K562 (cell line): Measurements from ENCODE around the gene COL15A1. TPM values are rescaled to one million over a fixed set of nuclear protein-coding genes. Genes with fewer than 3 reads are reported as not detected.

Experiments used
- ARID3A ChIP-seq: IDR thresholded peaks from 2 replicates; pipeline ENCODE4 v1.6.1; 2012; ENCODE audit warnings: low read depth, low read length, improper control_type of control experiment, borderline replicate concordance
- ATF1 ChIP-seq, 2 experiments: fragments of 450-650 bp in 1 of 2; IDR thresholded peaks; 2 replicates each; pipeline ENCODE4 v1.6.1; 2016; ENCODE audit warnings: missing compliant biosample characterization in 1 of 2, missing genetic modification characterization in 1 of 2
- CBX3 ChIP-seq, 2 experiments: IDR thresholded peaks; 1 replicate in 1 of 2; 2 replicates in 1 of 2; pipeline ENCODE4 v1.6.1; 2012; ENCODE audit warnings: inconsistent platforms in 2 of 2, low read length in 2 of 2, borderline replicate concordance in 1 of 2, control low read depth in 1 of 2
- HIVEP1 ChIP-seq: fragments of 250-450 bp; sonication (Bioruptor Pico); IDR thresholded peaks from 2 replicates; pipeline ENCODE4 v1.4.0; 2020; ENCODE audit warnings: mild to moderate bottlenecking
- MTA2 ChIP-seq: fragments of 450-650 bp; IDR thresholded peaks from 2 replicates; pipeline ENCODE4 v1.6.1; 2016; ENCODE audit warnings: low read depth
- NEUROD1 ChIP-seq: fragments of 150-350 bp; IDR thresholded peaks from 2 replicates; pipeline ENCODE4 v1.6.1; 2014; ENCODE audit warnings: borderline replicate concordance, low read length, low read depth; ENCODE audit not compliant: partially characterized antibody
- NR2C1 ChIP-seq, 2 experiments: fragments of 450-650 bp; IDR thresholded peaks; 2 replicates each; pipeline ENCODE4 v1.6.1; 2017; ENCODE audit warnings: mild to moderate bottlenecking in 2 of 2, antibody characterized with exemption in 1 of 2, inconsistent platforms in 1 of 2, missing compliant biosample characterization in 1 of 2, missing genetic modification characterization in 1 of 2
- NRF1 ChIP-seq, 2 experiments: fragments of 450-650 bp; IDR thresholded peaks in 1 of 2; conservative IDR thresholded peaks in 1 of 2; 2 replicates each; pipeline ENCODE4 v1.6.1; 2014; ENCODE audit warnings: mild to moderate bottlenecking in 2 of 2
- POLR2A ChIP-seq: fragments of 450-650 bp; conservative IDR thresholded peaks from 2 replicates; pipeline ENCODE4 v1.6.1; 2016
- SNAPC5 ChIP-seq: fragments of 250-450 bp; sonication (Bioruptor Pico); IDR thresholded peaks from 2 replicates; pipeline ENCODE4 v1.8.0; 2021; ENCODE audit warnings: moderate library complexity, mild to moderate bottlenecking, inconsistent platforms
- SREBF1 ChIP-seq: fragments of 150-350 bp; IDR thresholded peaks from 2 replicates; pipeline ENCODE4 v1.6.1; 2014; ENCODE audit warnings: antibody characterized with exemption, low read depth, low read length, borderline replicate concordance
- SREBF2 ChIP-seq: sonication (generic); formaldehyde crosslinking; IDR thresholded peaks from 2 replicates; pipeline ENCODE4 v1.4.0; 2020; ENCODE audit warnings: mild to moderate bottlenecking, missing genetic modification reagents
- ZEB2 ChIP-seq: fragments of 450-650 bp; IDR thresholded peaks from 2 replicates; pipeline ENCODE4 v1.6.1; 2016
- ZNF282 ChIP-seq: sonication (generic); formaldehyde crosslinking; IDR thresholded peaks from 2 replicates; pipeline ENCODE4 v1.8.1; 2023; ENCODE audit warnings: missing genetic modification reagents
- ZNF324 ChIP-seq: fragments of 250-450 bp; sonication (Bioruptor Pico); IDR thresholded peaks from 2 replicates; pipeline ENCODE4 v1.4.0; 2020; ENCODE audit warnings: mild to moderate bottlenecking
- polyA plus RNA-seq, 8 experiments: library from polyadenylated mRNA; depleted of rRNA in 4 of 8; stranded (reverse) in 5 of 8; unstranded in 3 of 8; fragments of >200 nt; fragmentation: Nextera tagmentation in 2 of 8; fragmentation: Illumina TruSeq in 1 of 8; extraction: Ambion mirVana in 2 of 8; extraction: Trizol in 1 of 8; gene quantifications; 2 replicates each; pipeline versions ENCODE4 v1.2.1 to v1.2.3, GENCODE V29; 2011 to 2014; ENCODE audit warnings: inconsistent platforms in 1 of 8, missing spikeins in 1 of 8
- total RNA-seq, 7 experiments: library from RNA; depleted of rRNA in 6 of 7; stranded (reverse); fragments of >200 nt in 6 of 7; fragmentation: Illumina TruSeq in 2 of 7; extraction: Trizol in 2 of 7; gene quantifications; 2 replicates each; pipeline versions ENCODE4 v1.2.1 to v1.2.3, GENCODE V29; 2011 to 2021; ENCODE audit warnings: low replicate concordance in 1 of 7
- TF ChIP-seq, protein P1 (sequence below): sonication (generic); formaldehyde crosslinking; IDR thresholded peaks from 2 replicates; pipeline ENCODE4 v1.8.1; 2023; ENCODE audit warnings: mild to moderate bottlenecking, missing genetic modification reagents
- TF ChIP-seq, protein P2 (sequence below), 2 experiments: fragments of 450-650 bp in 1 of 2; IDR thresholded peaks; 2 replicates each; pipeline ENCODE4 v1.6.1; 2011 to 2017; ENCODE audit warnings: low read depth in 2 of 2, antibody characterized with exemption in 1 of 2, borderline replicate concordance in 1 of 2, low read length in 1 of 2, mild to moderate bottlenecking in 1 of 2, mixed read lengths in 1 of 2; ENCODE audit not compliant: control insufficient read depth in 1 of 2
- TF ChIP-seq, protein P3 (sequence below): fragments of 450-650 bp; IDR thresholded peaks from 2 replicates; pipeline ENCODE4 v1.6.1; 2014; ENCODE audit warnings: low read depth, mild to moderate bottlenecking, moderate library complexity, borderline replicate concordance

The COL15A1 gene
- total and polyA plus RNA-seq, 9 of the 15 experiments (the other 6 are each of a cell fraction or from before 2014, with no cell fraction given) = 0.46 to 5.1 (median 2.6) TPM

DNA sequence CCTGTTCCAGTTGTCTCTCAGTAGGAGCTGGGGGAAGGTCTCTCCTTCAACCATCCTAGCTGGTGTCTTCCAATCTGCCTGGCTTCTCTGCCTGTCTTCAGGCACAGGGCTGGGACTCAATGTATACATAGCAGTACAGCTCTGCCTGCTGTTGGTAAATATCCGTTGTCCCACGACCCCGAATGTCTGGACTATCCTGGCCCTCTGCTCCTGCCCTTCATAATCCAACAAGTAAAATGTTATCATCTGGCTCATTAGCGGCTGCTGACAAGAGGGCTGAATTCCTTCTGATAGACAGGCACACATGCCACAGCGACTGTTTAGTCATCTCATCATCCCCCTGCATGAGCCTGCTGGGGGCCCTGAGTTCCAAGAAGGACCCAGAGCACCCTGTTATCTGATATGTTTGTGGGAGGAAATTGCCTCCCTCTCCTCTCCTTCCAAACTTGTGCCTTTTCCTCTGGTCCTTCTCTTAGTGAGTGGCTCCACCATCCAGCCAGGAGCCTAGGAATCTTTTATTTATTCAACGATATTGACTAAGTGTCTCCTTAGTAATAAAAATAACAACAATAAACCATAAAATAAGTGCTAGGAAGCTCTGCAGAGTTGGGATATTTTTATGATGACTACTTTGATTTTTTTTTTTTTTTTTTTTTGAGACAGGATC, 131.7 kb downstream of the COL15A1 start (continued):
- TF ChIP-seq, protein P1, sequence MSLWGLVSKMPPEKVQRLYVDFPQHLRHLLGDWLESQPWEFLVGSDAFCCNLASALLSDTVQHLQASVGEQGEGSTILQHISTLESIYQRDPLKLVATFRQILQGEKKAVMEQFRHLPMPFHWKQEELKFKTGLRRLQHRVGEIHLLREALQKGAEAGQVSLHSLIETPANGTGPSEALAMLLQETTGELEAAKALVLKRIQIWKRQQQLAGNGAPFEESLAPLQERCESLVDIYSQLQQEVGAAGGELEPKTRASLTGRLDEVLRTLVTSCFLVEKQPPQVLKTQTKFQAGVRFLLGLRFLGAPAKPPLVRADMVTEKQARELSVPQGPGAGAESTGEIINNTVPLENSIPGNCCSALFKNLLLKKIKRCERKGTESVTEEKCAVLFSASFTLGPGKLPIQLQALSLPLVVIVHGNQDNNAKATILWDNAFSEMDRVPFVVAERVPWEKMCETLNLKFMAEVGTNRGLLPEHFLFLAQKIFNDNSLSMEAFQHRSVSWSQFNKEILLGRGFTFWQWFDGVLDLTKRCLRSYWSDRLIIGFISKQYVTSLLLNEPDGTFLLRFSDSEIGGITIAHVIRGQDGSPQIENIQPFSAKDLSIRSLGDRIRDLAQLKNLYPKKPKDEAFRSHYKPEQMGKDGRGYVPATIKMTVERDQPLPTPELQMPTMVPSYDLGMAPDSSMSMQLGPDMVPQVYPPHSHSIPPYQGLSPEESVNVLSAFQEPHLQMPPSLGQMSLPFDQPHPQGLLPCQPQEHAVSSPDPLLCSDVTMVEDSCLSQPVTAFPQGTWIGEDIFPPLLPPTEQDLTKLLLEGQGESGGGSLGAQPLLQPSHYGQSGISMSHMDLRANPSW (CRISPR knock-in tag) = no peak
- peak; percentile 53 for TF ChIP-seq NEUROD1
- no peak; the same call in 1 of the 2 replicates for TF ChIP-seq MTA2
- TF ChIP-seq ARID3A = no peak
- peak; percentile 63 for TF ChIP-seq POLR2A
- TF ChIP-seq SREBF2 (CRISPR knock-in tag) = no peak
- TF ChIP-seq, protein P2, sequence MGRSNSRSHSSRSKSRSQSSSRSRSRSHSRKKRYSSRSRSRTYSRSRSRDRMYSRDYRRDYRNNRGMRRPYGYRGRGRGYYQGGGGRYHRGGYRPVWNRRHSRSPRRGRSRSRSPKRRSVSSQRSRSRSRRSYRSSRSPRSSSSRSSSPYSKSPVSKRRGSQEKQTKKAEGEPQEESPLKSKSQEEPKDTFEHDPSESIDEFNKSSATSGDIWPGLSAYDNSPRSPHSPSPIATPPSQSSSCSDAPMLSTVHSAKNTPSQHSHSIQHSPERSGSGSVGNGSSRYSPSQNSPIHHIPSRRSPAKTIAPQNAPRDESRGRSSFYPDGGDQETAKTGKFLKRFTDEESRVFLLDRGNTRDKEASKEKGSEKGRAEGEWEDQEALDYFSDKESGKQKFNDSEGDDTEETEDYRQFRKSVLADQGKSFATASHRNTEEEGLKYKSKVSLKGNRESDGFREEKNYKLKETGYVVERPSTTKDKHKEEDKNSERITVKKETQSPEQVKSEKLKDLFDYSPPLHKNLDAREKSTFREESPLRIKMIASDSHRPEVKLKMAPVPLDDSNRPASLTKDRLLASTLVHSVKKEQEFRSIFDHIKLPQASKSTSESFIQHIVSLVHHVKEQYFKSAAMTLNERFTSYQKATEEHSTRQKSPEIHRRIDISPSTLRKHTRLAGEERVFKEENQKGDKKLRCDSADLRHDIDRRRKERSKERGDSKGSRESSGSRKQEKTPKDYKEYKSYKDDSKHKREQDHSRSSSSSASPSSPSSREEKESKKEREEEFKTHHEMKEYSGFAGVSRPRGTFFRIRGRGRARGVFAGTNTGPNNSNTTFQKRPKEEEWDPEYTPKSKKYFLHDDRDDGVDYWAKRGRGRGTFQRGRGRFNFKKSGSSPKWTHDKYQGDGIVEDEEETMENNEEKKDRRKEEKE (IDR thresholded peaks at IDR 0.05; ENCODE audit: borderline replicate concordance in 1 of 2, control insufficient read depth in 1 of 2, low read depth in 2 of 2, low read length in 1 of 2) = no peak
- TF ChIP-seq ZNF282 (CRISPR knock-in tag) = no peak
- TF ChIP-seq ZNF324 (CRISPR knock-in tag) = 0 out of 2 replicates have a peak, but pooled peaks have one; percentile 3
- 0 out of 3 replicates have a peak, but pooled peaks of 1 of the 2 experiments have one; percentile 28 for TF ChIP-seq CBX3 (IDR thresholded peaks at IDR 0.05; ENCODE audit: borderline replicate concordance in 1 of 2, low read length in 2 of 2)
- no peak for TF ChIP-seq SREBF1
- TF ChIP-seq ATF1 (CRISPR knock-in tag; IDR thresholded peaks at IDR 0.05) = no peak
- TF ChIP-seq ATF1 (tag; IDR thresholded peaks at IDR 0.05) = peak; percentile 59
- no peak for TF ChIP-seq SNAPC5 (CRISPR knock-in tag)
- TF ChIP-seq ZEB2 = no peak
- TF ChIP-seq, protein P3, sequence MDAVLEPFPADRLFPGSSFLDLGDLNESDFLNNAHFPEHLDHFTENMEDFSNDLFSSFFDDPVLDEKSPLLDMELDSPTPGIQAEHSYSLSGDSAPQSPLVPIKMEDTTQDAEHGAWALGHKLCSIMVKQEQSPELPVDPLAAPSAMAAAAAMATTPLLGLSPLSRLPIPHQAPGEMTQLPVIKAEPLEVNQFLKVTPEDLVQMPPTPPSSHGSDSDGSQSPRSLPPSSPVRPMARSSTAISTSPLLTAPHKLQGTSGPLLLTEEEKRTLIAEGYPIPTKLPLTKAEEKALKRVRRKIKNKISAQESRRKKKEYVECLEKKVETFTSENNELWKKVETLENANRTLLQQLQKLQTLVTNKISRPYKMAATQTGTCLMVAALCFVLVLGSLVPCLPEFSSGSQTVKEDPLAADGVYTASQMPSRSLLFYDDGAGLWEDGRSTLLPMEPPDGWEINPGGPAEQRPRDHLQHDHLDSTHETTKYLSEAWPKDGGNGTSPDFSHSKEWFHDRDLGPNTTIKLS = 0 out of 2 replicates have a peak, but pooled peaks have one; percentile 19
- no peak for TF ChIP-seq NR2C1 (IDR thresholded peaks at IDR 0.05)
- TF ChIP-seq NR2C1 (tag; IDR thresholded peaks at IDR 0.05) = no peak; the same call in 1 of the 2 replicates
- TF ChIP-seq NRF1 (conservative IDR thresholded peaks at IDR 0.05 in 1 of 2, IDR thresholded peaks at IDR 0.05 in 1 of 2) = peak; percentile 22 to 37; a peak in 3 of 4 replicates
- TF ChIP-seq HIVEP1 (CRISPR knock-in tag) = no peak
